Activated naive CD4-positive, alpha-beta T cell treated with anti-CD3 and anti-CD28 coated beads for 36 hours (primary cell): ENCODE measurements around the gene MRPS27. TPM values are rescaled to one million over a fixed set of nuclear protein-coding genes. Genes with fewer than 3 reads are reported as not detected.

ENCODE experiments used
- CTCF ChIA-PET: fragments of 350-600 bp; sonication (Branson Sonifier 250); formaldehyde crosslinking; loops from one replicate; lab custom pipeline; 2021; ENCODE audit warnings: antibody characterized with exemption; lab: Charles Lee
- DNase-seq: peaks from one replicate; pipeline ENCODE4 v3.0.0-alpha.2; 2020
- H3K27ac Mint-ChIP-seq: one replicate; pipeline ENCODE4 v1.8.0; 2021; ENCODE audit warnings: mild to moderate bottlenecking, mixed read lengths
- H3K27me3 Mint-ChIP-seq: one replicate; pipeline ENCODE4 v1.8.0; 2021; ENCODE audit warnings: low read depth, mixed read lengths
- H3K36me3 Mint-ChIP-seq: one replicate; pipeline ENCODE4 v1.8.0; 2021; ENCODE audit warnings: low read depth, mixed read lengths
- H3K4me1 Mint-ChIP-seq: one replicate; pipeline ENCODE4 v1.8.0; 2021; ENCODE audit warnings: low read depth, mixed read lengths
- H3K4me3 Mint-ChIP-seq: one replicate; pipeline ENCODE4 v1.8.0; 2021; ENCODE audit warnings: mild to moderate bottlenecking, moderate library complexity, mixed read lengths
- H3K9me3 Mint-ChIP-seq: one replicate; pipeline ENCODE4 v1.8.0; 2021; ENCODE audit warnings: mixed read lengths
- intact Hi-C: fragments of 100-400 bp; cut with micrococcal nuclease; formaldehyde crosslinking; loops from one replicate; pipeline ENCODE4 v1.15.1; 2023
- total RNA-seq, 2 experiments: library from RNA; stranded (reverse); gene quantifications; one replicate each; pipeline ENCODE4 v1.2.3, GENCODE V29; 2021

MRPS27 gene
- total RNA-seq, 2 experiments from 2014 or later: 86.0 to 95.8 TPM

- H3K27ac Mint-ChIP-seq: no peak overlapping the region
- no peaks in the 10 kb centered on the region for H3K9me3 Mint-ChIP-seq
- intact Hi-C loops: no loop called here
- H3K4me1 Mint-ChIP-seq: peaks cover 17% of the 10 kb centered on the region
- no peak overlapping the region for H3K4me3 Mint-ChIP-seq
- no peaks in the 10 kb centered on the region for H3K27me3 Mint-ChIP-seq
- H3K36me3 Mint-ChIP-seq: no peaks in the 10 kb centered on the region
- no peak for DNase-seq
- CTCF ChIA-PET: no interaction called here
Measured at GRCh38 chr5:72204946-72205345, 115.1 kb downstream of the MRPS27 start.

DNA sequence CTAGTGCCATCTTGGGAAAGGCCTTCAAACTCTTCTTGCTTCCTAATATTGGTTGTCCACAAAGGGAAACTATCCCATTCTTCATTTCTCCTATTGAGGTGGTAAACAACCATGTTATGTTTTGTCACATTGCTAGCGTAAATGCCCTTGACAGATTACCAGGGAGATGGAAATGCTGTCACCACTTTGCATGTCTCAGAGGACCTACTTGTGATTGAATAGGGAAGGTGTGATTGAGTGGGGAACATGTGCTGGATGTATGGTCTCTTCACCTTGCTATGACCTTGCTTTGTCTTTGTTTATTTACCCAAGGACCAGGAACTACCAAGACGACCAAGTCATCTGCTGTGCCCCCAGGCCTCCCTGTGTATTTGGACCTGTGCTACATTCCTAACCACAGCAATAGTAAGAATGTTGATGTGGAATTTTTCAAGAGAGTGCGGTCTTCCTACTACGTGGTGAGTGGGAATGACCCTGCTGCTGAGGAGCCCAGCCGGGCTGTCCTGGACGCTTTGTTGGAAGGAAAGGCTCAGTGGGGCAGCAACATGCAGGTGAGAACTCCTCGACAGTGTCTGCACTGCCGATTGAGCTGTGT lies 116.7 kb downstream of the MRPS27 start:
- H3K36me3 Mint-ChIP-seq: no peaks in the 10 kb centered on the region
- CTCF ChIA-PET: no interaction called here

DNA sequence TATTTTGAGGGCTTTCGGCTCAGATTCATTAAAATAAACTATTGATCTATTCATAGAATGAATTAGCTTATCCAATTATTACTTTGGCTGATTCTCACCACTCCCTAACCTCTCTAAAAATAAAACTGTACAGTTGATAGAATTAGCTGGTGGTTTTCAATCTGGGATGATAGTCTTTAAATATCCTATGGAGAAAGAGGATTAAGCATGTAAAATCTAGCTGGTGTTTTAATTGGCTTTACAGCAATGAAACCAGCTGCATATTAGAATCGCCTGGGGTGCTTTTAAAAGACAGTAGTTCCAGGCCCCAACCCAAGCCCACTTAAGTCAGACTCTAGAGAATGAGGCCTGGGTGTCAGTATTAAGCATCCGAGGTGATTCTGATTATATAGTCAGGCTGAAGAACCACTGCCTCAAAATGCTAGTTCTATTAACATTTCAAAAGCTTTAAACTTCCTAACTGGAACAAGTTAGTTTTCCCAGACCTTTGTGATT lies 117.7 kb downstream of the MRPS27 start:
- H3K27ac Mint-ChIP-seq: no peak overlapping the region
- H3K36me3 Mint-ChIP-seq: no peaks in the 10 kb centered on the region
- peaks cover 10% of the 10 kb centered on the region for H3K4me1 Mint-ChIP-seq
- H3K9me3 Mint-ChIP-seq: no peaks in the 10 kb centered on the region
- H3K27me3 Mint-ChIP-seq: no peaks in the 10 kb centered on the region
- no peak for DNase-seq
- intact Hi-C loops: no loop called here
- H3K4me3 Mint-ChIP-seq: no peak overlapping the region
- CTCF ChIA-PET: no interaction called here

More for the DNA sequence above, 116.7 kb downstream of the MRPS27 start:
- Mint-ChIP-seq H3K27me3 (no peaks in the 10 kb centered on the region), H3K9me3 (no peaks in the 10 kb centered on the region), H3K4me3 (no peak overlapping the region), H3K27ac (no peak overlapping the region), H3K4me1 (peaks cover 15% of the 10 kb centered on the region)
- no peak for DNase-seq
- intact Hi-C loops: no loop called here

GRCh38 chr5:72199681-72200080 lies 120.4 kb downstream of the MRPS27 start:
- CTCF ChIA-PET: interaction anchor here (1.2 kb wide), 1 partner anchor 88 kb away, joined by 3 read pairs; no protein-coding TSS in a partner anchor
- H3K9me3 Mint-ChIP-seq: no peaks in the 10 kb centered on the region
- no peak for DNase-seq
- no peak overlapping the region for H3K4me3 Mint-ChIP-seq
- H3K27me3 Mint-ChIP-seq: peaks cover 6% of the 10 kb centered on the region
- peak overlapping the region; percentile 27 for H3K27ac Mint-ChIP-seq
- H3K36me3 Mint-ChIP-seq: no peaks in the 10 kb centered on the region
- intact Hi-C loops: no loop called here
- no peaks in the 10 kb centered on the region for H3K4me1 Mint-ChIP-seq

GRCh38 chr5:72197393-72197792 lies 122.6 kb downstream of the MRPS27 start:
- Mint-ChIP-seq H3K9me3 (no peaks in the 10 kb centered on the region), H3K4me1 (no peaks in the 10 kb centered on the region), H3K36me3 (no peaks in the 10 kb centered on the region), H3K4me3 (no peak overlapping the region), H3K27me3 (peaks cover 9% of the 10 kb centered on the region), H3K27ac (no peak overlapping the region)
- no peak for DNase-seq
- intact Hi-C loops: no loop called here
- CTCF ChIA-PET: no interaction called here

DNA sequence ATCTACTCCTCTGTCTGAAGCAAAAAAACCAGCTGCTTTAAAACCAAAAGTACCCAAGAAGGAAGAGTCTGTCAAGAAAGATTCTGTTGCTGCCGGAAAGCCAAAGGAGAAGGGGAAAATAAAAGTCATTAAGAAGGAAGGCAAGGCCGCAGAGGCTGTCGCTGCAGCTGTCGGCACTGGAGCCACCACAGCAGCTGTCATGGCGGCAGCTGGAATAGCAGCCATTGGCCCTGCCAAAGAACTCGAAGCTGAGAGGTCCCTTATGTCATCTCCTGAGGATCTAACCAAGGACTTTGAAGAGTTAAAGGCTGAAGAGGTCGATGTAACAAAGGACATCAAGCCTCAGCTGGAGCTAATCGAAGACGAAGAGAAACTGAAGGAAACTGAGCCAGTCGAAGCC lies 124.5 kb downstream of the MRPS27 start:
- peaks cover 13% of the 10 kb centered on the region for H3K27me3 Mint-ChIP-seq

GRCh38 chr5:72194846-72195245 lies 125.2 kb downstream of the MRPS27 start:
- Mint-ChIP-seq H3K27me3 (peaks cover 15% of the 10 kb centered on the region), H3K4me3 (no peak overlapping the region), H3K9me3 (no peaks in the 10 kb centered on the region), H3K4me1 (no peaks in the 10 kb centered on the region), H3K36me3 (no peaks in the 10 kb centered on the region), H3K27ac (no peak overlapping the region)
- intact Hi-C loops: no loop called here
- CTCF ChIA-PET: no interaction called here
- DNase-seq: no peak

More for the DNA sequence above, 124.5 kb downstream of the MRPS27 start:
- CTCF ChIA-PET: no interaction called here
- Mint-ChIP-seq H3K27ac (no peak overlapping the region), H3K4me3 (no peak overlapping the region), H3K9me3 (no peaks in the 10 kb centered on the region), H3K4me1 (no peaks in the 10 kb centered on the region), H3K36me3 (no peaks in the 10 kb centered on the region)
- intact Hi-C loops: no loop called here
- DNase-seq: no peak

- H3K4me3 Mint-ChIP-seq: no peak overlapping the region
- CTCF ChIA-PET: no interaction called here
- peaks cover 19% of the 10 kb centered on the region for H3K27me3 Mint-ChIP-seq
Measured at GRCh38 chr5:72191404-72191803, 128.6 kb downstream of the MRPS27 start.

DNA sequence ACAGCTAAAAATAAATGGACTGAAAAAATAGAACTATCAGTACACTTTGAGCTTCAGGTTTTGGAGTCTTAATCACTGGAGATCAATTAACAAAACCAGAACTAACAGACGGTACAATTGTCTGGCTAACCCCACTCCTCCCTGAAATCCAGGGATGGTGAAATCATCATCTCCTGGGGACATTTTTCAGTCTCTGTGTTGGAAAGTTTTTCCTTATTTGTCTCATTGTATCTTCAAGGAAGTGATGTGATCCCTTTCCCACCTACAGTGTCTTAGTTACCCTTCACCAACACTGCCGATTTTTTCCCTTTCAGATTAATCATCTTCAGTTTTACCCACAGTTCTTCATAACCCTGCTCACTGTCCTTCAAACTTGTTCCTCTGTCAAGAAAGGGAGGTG lies 130.9 kb downstream of the MRPS27 start:
- Mint-ChIP-seq H3K36me3 (no peaks in the 10 kb centered on the region), H3K4me3 (no peak overlapping the region), H3K27ac (no peak overlapping the region), H3K9me3 (no peaks in the 10 kb centered on the region), H3K27me3 (peaks cover 14% of the 10 kb centered on the region), H3K4me1 (no peaks in the 10 kb centered on the region)
- intact Hi-C loops: no loop called here
- CTCF ChIA-PET: no interaction called here
- DNase-seq: no peak

More at GRCh38 chr5:72191404-72191803, 128.6 kb downstream of the MRPS27 start:
- H3K36me3 Mint-ChIP-seq: no peaks in the 10 kb centered on the region
- H3K9me3 Mint-ChIP-seq: no peaks in the 10 kb centered on the region
- intact Hi-C loops: no loop called here
- H3K27ac Mint-ChIP-seq: no peak overlapping the region
- H3K4me1 Mint-ChIP-seq: no peaks in the 10 kb centered on the region
- no peak for DNase-seq

DNA sequence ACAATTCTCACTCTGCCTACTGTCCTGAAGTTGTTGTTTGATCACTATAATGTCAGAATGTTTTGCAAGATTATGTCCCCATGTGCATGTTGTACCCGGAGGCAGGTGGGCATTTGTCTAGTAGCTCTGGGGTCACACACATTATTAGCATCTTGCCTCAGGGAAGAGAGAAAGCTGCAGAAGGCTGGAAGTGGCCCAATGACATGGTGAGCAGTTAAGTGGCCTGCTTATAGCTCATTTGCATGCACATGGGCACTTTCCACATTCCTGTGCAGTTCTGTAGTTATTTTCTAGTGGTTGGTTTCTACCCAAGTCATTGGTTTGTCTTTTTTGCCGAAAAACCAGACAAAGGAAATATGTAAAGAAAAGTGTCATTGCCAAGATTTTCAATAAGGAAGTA lies 131.9 kb downstream of the MRPS27 start:
- intact Hi-C loops: no loop called here
- DNase-seq: no peak
- H3K36me3 Mint-ChIP-seq: no peaks in the 10 kb centered on the region
- H3K27ac Mint-ChIP-seq: no peak overlapping the region
- CTCF ChIA-PET: no interaction called here
- no peaks in the 10 kb centered on the region for H3K9me3 Mint-ChIP-seq
- no peak overlapping the region for H3K4me3 Mint-ChIP-seq
- no peaks in the 10 kb centered on the region for H3K4me1 Mint-ChIP-seq
- H3K27me3 Mint-ChIP-seq: peaks cover 17% of the 10 kb centered on the region

DNA sequence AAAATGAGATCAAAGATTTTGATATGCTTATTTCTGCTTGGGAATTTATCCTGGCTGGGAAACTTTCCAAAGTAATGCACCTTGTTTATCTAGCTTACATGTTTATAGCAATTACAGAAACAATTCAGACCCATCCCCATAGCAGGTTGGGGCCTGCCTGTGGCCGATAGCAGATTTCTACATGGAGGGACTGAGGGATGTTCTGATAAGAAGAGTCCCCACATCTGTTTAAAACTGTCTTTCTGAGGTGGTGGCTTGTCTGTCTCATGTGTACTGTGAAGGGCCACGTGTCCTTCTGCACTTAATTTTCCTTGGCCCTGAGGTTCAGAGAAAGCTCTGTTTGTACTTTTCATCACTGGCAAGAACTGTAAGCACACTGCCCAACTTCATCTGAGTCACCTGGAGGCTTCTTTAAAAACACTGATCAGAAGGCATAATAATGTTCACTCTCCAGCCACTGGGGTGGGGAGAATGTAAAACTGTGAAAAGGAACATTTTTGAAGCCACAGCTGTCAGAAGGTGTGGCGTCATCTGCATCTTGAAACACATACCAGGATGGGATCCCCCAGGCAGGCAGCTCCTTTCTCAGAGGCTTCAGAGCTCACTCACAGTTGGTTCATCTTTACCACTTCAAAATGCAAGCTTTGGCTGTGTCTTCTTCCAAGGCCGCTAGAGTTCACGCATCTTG lies 132.5 kb downstream of the MRPS27 start:
- Mint-ChIP-seq H3K36me3 (no peaks in the 10 kb centered on the region), H3K4me1 (no peaks in the 10 kb centered on the region), H3K27me3 (peaks cover 19% of the 10 kb centered on the region), H3K27ac (no peak overlapping the region), H3K4me3 (no peak overlapping the region), H3K9me3 (no peaks in the 10 kb centered on the region)
- CTCF ChIA-PET: interaction anchor here (0.6 kb wide), 1 partner anchor 200 kb away, joined by 3 read pairs; no protein-coding TSS in a partner anchor
- peak; percentile 8 for DNase-seq
- intact Hi-C loops: no loop called here

- Mint-ChIP-seq H3K36me3 (no peaks in the 10 kb centered on the region), H3K27me3 (peaks cover 22% of the 10 kb centered on the region), H3K27ac (no peak overlapping the region), H3K4me1 (no peaks in the 10 kb centered on the region), H3K4me3 (no peak overlapping the region), H3K9me3 (no peaks in the 10 kb centered on the region)
- no peak for DNase-seq
- CTCF ChIA-PET: interaction anchor here (0.6 kb wide), 1 partner anchor 48 kb away, joined by 3 read pairs; no protein-coding TSS in a partner anchor
- intact Hi-C loops: no loop called here
Measured at GRCh38 chr5:72185496-72186329, 134.3 kb downstream of the MRPS27 start.
